ENCODE results near the gene DCLRE1A.
"Not testable (repeated sequence)": the region's sequence is repeated elsewhere in the genome, so short reads cannot be mapped to it uniquely, and the experiment has no call there.

DCLRE1A gene

GRCh38 chr10:113858541-113858940 is 4.7 kb upstream of the DCLRE1A start:
- no peak for DNase-seq

GRCh38 chr10:113857210-113857609 is 3.3 kb upstream of the DCLRE1A start:
- DNase-seq = no peak

- DNase-seq = no peak
Observed at GRCh38 chr10:113856563-113856962, 2.7 kb upstream of the DCLRE1A start.

- peak in 41 of 56 donors; percentile 13 to 85 (median 54) for DNase-seq
Observed at GRCh38 chr10:113854761-113855588, 1.1 kb upstream of the DCLRE1A start.

- DNase-seq = no peak
Observed at GRCh38 chr10:113853578-113854012, 287 bp downstream of the DCLRE1A start.

GRCh38 chr10:113849946-113850345 is 3.9 kb downstream of the DCLRE1A start:
- DNase-seq = no peak

- DNase-seq = no peak
Observed at GRCh38 chr10:113849140-113849803, 4.6 kb downstream of the DCLRE1A start.

- no peak for DNase-seq
Observed at GRCh38 chr10:113846036-113846435, 7.8 kb downstream of the DCLRE1A start.

- DNase-seq = no peak
Observed at GRCh38 chr10:113843972-113844485, 9.9 kb downstream of the DCLRE1A start.

GRCh38 chr10:113842171-113842570 is 11.7 kb downstream of the DCLRE1A start:
- no peak for DNase-seq

GRCh38 chr10:113828567-113828966 is 25.3 kb downstream of the DCLRE1A start:
- DNase-seq = not testable (repeated sequence)

GRCh38 chr10:113825791-113826190 is 28.1 kb downstream of the DCLRE1A start:
- DNase-seq = no peak

- no peak for DNase-seq
Observed at GRCh38 chr10:113823389-113823788, 30.5 kb downstream of the DCLRE1A start.

GRCh38 chr10:113822174-113822573 is 31.7 kb downstream of the DCLRE1A start:
- no peak for DNase-seq

GRCh38 chr10:113821306-113821705 is 32.6 kb downstream of the DCLRE1A start:
- DNase-seq = not testable (repeated sequence)

GRCh38 chr10:113820507-113820906 is 33.4 kb downstream of the DCLRE1A start:
- no peak for DNase-seq

- DNase-seq = no peak
Observed at GRCh38 chr10:113819989-113820388, 33.9 kb downstream of the DCLRE1A start.

GRCh38 chr10:113814700-113815099 is 39.2 kb downstream of the DCLRE1A start:
- not testable (repeated sequence) for DNase-seq

- no peak for DNase-seq
Observed at GRCh38 chr10:113808168-113808567, 45.7 kb downstream of the DCLRE1A start.

- no peak for DNase-seq
Observed at GRCh38 chr10:113806503-113806902, 47.4 kb downstream of the DCLRE1A start.

- no peak for DNase-seq
Observed at GRCh38 chr10:113802997-113803396, 50.9 kb downstream of the DCLRE1A start.

GRCh38 chr10:113801569-113801968 is 52.3 kb downstream of the DCLRE1A start:
- no peak for DNase-seq

GRCh38 chr10:113791691-113792090 is 62.2 kb downstream of the DCLRE1A start:
- no peak for DNase-seq
